ENCODE data around the gene RELN.

Gene RELN

GRCh38 chr7:103947026-103947655 lies 42.3 kb downstream of the RELN start:
- Histone ChIP-seq H3K27me3 (ENCODE audit: insufficient read depth, low read length) (no peaks in the 10 kb centered on the region), H3K9ac (ENCODE audit: low read length) (no peak overlapping the region), H3K9me3 (ENCODE audit: low read length) (no peaks in the 10 kb centered on the region), H3F3A (ENCODE audit: insufficient read depth, low read length) (no peaks in the 10 kb centered on the region), H4K20me1 (ENCODE audit: insufficient read depth, low read length) (no peaks in the 10 kb centered on the region), H3K36me3 (ENCODE audit: insufficient read depth, low read length) (no peaks in the 10 kb centered on the region), H3K27ac (ENCODE audit: low read depth, low read length, poor library complexity, severe bottlenecking) (no peak overlapping the region), H3K79me2 (ENCODE audit: insufficient read depth, low read length) (no peaks in the 10 kb centered on the region), H3K9me2 (ENCODE audit: low read depth, low read length) (no peaks in the 10 kb centered on the region), H3K4me3 (ENCODE audit: low read depth, low read length, poor library complexity, severe bottlenecking) (no peak overlapping the region), H3K4me2 (ENCODE audit: low read length) (no peak overlapping the region), H3K4me1 (ENCODE audit: insufficient read depth, low read length, severe bottlenecking) (no peaks in the 10 kb centered on the region), H2AFZ (ENCODE audit: low read length) (no peak overlapping the region)
- no peak for TF ChIP-seq EZH2 (IDR thresholded peaks at IDR 0.05; ENCODE audit: borderline replicate concordance, low read length)
- TF ChIP-seq, protein P1, sequence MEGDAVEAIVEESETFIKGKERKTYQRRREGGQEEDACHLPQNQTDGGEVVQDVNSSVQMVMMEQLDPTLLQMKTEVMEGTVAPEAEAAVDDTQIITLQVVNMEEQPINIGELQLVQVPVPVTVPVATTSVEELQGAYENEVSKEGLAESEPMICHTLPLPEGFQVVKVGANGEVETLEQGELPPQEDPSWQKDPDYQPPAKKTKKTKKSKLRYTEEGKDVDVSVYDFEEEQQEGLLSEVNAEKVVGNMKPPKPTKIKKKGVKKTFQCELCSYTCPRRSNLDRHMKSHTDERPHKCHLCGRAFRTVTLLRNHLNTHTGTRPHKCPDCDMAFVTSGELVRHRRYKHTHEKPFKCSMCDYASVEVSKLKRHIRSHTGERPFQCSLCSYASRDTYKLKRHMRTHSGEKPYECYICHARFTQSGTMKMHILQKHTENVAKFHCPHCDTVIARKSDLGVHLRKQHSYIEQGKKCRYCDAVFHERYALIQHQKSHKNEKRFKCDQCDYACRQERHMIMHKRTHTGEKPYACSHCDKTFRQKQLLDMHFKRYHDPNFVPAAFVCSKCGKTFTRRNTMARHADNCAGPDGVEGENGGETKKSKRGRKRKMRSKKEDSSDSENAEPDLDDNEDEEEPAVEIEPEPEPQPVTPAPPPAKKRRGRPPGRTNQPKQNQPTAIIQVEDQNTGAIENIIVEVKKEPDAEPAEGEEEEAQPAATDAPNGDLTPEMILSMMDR (IDR thresholded peaks at IDR 0.05; ENCODE audit: low read length): no peak

DNA sequence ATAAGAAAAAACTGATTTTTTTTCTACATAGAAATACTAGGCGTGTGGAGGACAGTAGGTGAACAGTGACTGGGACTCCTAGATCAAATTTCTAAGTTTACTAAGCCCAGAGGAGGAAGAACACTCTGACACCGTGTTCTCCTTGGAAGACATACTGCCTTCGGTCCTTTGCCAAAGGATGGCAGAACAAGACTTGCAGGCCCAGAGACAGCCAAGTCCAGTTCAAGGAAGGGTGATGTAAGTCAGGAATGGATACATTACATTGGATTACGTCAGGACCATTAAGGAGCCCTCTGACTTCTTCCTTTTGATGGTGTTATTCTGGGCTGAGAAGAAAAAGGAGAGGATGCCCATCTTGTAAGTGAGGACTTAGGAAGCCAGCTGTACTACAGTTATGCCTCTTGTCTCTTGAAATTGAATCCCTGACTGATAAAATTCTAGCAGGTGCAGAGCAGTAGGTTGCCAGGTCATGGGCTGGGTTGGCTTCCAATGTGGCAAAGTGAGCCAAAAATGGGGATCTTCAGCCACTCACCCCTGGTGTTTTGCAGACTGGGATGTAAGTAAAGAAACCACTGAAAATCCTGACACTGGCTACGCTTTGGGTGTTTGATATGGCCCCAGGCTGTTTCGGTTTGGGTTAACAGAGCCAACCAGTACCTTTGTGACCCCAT lies 45.1 kb downstream of the RELN start:
- H3K4me1 ChIP-seq (ENCODE audit: insufficient read depth, low read length, severe bottlenecking): no peaks in the 10 kb centered on the region
- H3K9ac ChIP-seq (ENCODE audit: low read length): no peak overlapping the region
- H3K4me2 ChIP-seq (ENCODE audit: low read length): no peak overlapping the region
- no peaks in the 10 kb centered on the region for H3K27me3 ChIP-seq (ENCODE audit: insufficient read depth, low read length)
- TF ChIP-seq EZH2 (IDR thresholded peaks at IDR 0.05; ENCODE audit: borderline replicate concordance, low read length): no peak
- TF ChIP-seq, protein P1 (IDR thresholded peaks at IDR 0.05; ENCODE audit: low read length): no peak
- no peaks in the 10 kb centered on the region for H3K36me3 ChIP-seq (ENCODE audit: insufficient read depth, low read length)
- H3K9me2 ChIP-seq (ENCODE audit: low read depth, low read length): no peaks in the 10 kb centered on the region
- no peak overlapping the region for H3K4me3 ChIP-seq (ENCODE audit: low read depth, low read length, poor library complexity, severe bottlenecking)
- no peak overlapping the region for H2AFZ ChIP-seq (ENCODE audit: low read length)
- H3K27ac ChIP-seq (ENCODE audit: low read depth, low read length, poor library complexity, severe bottlenecking): no peak overlapping the region
- H4K20me1 ChIP-seq (ENCODE audit: insufficient read depth, low read length): no peaks in the 10 kb centered on the region
- no peaks in the 10 kb centered on the region for H3K79me2 ChIP-seq (ENCODE audit: insufficient read depth, low read length)
- no peaks in the 10 kb centered on the region for H3K9me3 ChIP-seq (ENCODE audit: low read length)
- no peaks in the 10 kb centered on the region for H3F3A ChIP-seq (ENCODE audit: insufficient read depth, low read length)

DNA sequence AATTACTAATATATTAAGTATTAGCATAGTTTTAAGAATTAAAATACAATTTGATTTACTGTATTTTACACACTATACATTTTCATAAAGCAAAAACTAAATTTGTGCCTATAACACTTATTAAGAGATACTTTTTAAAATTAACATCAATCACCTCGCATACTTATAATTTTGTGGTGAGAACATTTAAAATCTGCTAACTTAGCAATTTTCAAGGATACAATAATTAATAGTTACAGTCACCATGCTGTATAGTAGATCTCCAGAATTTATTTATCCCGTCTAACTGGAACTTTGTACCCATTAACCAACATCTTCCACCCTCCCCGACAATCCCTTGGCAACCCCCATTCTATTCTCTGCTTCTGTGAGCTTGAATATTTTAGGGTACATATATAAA lies 47.5 kb downstream of the RELN start:
- Histone ChIP-seq H3K27ac (ENCODE audit: low read depth, low read length, poor library complexity, severe bottlenecking) (no peak overlapping the region), H3K4me3 (ENCODE audit: low read depth, low read length, poor library complexity, severe bottlenecking) (no peak overlapping the region), H3K4me2 (ENCODE audit: low read length) (no peak overlapping the region), H4K20me1 (ENCODE audit: insufficient read depth, low read length) (no peaks in the 10 kb centered on the region), H3K36me3 (ENCODE audit: insufficient read depth, low read length) (no peaks in the 10 kb centered on the region), H3K9me3 (ENCODE audit: low read length) (no peaks in the 10 kb centered on the region), H3K9ac (ENCODE audit: low read length) (no peak overlapping the region), H3K9me2 (ENCODE audit: low read depth, low read length) (no peaks in the 10 kb centered on the region), H2AFZ (ENCODE audit: low read length) (no peak overlapping the region), H3K27me3 (ENCODE audit: insufficient read depth, low read length) (no peaks in the 10 kb centered on the region), H3F3A (ENCODE audit: insufficient read depth, low read length) (no peaks in the 10 kb centered on the region), H3K4me1 (ENCODE audit: insufficient read depth, low read length, severe bottlenecking) (no peaks in the 10 kb centered on the region), H3K79me2 (ENCODE audit: insufficient read depth, low read length) (no peaks in the 10 kb centered on the region)
- TF ChIP-seq, protein P1 (IDR thresholded peaks at IDR 0.05; ENCODE audit: low read length): no peak
- no peak for TF ChIP-seq EZH2 (IDR thresholded peaks at IDR 0.05; ENCODE audit: borderline replicate concordance, low read length)

Data from OCI-LY1 (cell line).